ENCODE data around the gene MFAP4. TPM values are rescaled to one million over a fixed set of nuclear protein-coding genes. Genes with fewer than 3 reads are reported as not detected.

MFAP4 gene
- polyA plus RNA-seq, 1 experiment, result 122 TPM

GRCh38 chr17:19372011-19372370, 15.0 kb downstream of the MFAP4 start:
- Histone ChIP-seq H3K27me3 (ENCODE audit: control insufficient read depth, insufficient read depth, low read length) (no peaks in the 10 kb centered on the region), H3K4me3 (ENCODE audit: low read depth, low read length) (no peak overlapping the region), H3K27ac (ENCODE audit: low read depth, low read length) (no peak overlapping the region), H3K9me3 (ENCODE audit: control insufficient read depth, insufficient read depth, low read length) (no peaks in the 10 kb centered on the region)
- no peak for TF ChIP-seq CTCF (IDR thresholded peaks at IDR 0.05; ENCODE audit: low read depth, low read length)
- ChIA-PET POLR2A (no interaction called here), CTCF (interaction anchor here (1.1 kb wide), 1 partner anchor 9 kb away, joined by 3 read pairs; the partner anchor contains the start of gene B9D1)
- DNase-seq (ENCODE audit: low read depth, low spot score), result no peak

DNA sequence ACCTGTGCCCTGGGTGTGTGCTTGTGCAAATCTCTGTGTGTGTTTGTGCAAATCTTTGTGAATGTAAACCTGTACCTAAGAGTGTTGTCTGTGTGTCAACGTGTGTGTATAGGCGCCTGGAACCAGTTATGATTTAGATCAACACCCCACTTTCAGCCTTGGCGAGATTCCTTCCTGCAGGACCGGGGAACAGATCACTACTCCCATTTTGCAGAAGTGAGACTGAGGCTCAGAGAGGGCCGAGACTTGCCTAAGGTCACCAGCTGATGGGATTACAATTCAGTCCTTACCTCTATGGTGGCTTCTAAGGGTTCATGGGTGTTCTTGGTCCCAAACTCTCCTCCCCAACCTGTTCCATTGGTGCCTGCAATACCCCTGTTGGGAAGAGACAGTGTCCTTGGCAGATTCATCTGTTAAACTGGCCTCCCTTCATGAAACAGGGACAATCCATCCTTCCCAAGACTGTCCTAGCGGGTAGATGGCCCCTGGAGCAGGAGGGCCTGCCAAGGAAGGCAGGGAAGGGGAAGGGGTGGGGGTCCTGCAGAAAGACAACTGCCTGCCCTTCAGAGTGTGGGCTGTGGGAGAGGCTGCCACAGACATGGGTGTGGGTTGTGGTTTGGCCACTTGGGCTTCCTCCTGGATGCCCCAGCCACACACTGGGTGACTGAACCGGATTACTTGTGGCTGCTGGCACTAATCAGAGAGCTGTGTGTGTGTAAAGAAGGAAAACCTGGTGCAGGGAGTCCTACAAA, 15.6 kb downstream of the MFAP4 start:
- CTCF ChIA-PET, result interaction anchor here (0.8 to 1.1 kb wide), 2 partner anchors 9 to 17 kb away, joined by 3 read pairs; partner anchors contain the start of gene B9D1
- Histone ChIP-seq H3K4me3 (ENCODE audit: low read depth, low read length) (no peak overlapping the region), H3K9me3 (ENCODE audit: control insufficient read depth, insufficient read depth, low read length) (no peaks in the 10 kb centered on the region), H3K27ac (ENCODE audit: low read depth, low read length) (no peak overlapping the region), H3K27me3 (ENCODE audit: control insufficient read depth, insufficient read depth, low read length) (no peaks in the 10 kb centered on the region)
- DNase-seq (ENCODE audit: low read depth, low spot score), result no peak
- POLR2A ChIA-PET, result no interaction called here
- TF ChIP-seq CTCF (IDR thresholded peaks at IDR 0.05; ENCODE audit: low read depth, low read length), result no peak

DNA sequence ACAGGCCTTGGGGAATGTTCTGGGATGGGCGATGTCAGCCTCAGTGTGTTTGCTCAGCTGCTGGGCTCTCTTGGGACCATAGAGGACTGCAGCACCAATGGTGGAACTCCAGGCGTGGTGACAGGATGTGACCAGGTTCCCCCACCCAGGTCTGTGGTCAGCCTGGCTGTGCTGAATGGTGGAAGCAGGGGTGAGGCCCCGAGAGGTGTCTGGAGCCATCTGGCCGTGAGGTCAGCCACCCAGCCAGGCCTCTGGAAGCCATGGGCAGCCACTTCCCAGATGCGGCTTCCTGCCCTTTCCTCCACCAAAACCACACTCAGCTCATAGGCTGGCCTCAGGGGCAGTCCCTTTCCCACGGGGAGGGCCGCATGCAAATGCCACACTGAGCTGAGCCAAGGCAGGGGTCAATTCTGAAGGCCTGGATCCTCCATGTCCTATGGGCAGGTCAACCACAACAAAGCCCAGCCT, 16.5 kb downstream of the MFAP4 start:
- Histone ChIP-seq H3K27ac (ENCODE audit: low read depth, low read length) (no peak overlapping the region), H3K4me3 (ENCODE audit: low read depth, low read length) (no peak overlapping the region), H3K9me3 (ENCODE audit: control insufficient read depth, insufficient read depth, low read length) (no peaks in the 10 kb centered on the region), H3K27me3 (ENCODE audit: control insufficient read depth, insufficient read depth, low read length) (no peaks in the 10 kb centered on the region)
- ChIA-PET CTCF (interaction anchor here (0.8 kb wide), 1 partner anchor 18 kb away, joined by 3 read pairs; no protein-coding TSS in a partner anchor), POLR2A (no interaction called here)
- no peak for DNase-seq (ENCODE audit: low read depth, low spot score)
- no peak for TF ChIP-seq CTCF (IDR thresholded peaks at IDR 0.05; ENCODE audit: low read depth, low read length)

DNA sequence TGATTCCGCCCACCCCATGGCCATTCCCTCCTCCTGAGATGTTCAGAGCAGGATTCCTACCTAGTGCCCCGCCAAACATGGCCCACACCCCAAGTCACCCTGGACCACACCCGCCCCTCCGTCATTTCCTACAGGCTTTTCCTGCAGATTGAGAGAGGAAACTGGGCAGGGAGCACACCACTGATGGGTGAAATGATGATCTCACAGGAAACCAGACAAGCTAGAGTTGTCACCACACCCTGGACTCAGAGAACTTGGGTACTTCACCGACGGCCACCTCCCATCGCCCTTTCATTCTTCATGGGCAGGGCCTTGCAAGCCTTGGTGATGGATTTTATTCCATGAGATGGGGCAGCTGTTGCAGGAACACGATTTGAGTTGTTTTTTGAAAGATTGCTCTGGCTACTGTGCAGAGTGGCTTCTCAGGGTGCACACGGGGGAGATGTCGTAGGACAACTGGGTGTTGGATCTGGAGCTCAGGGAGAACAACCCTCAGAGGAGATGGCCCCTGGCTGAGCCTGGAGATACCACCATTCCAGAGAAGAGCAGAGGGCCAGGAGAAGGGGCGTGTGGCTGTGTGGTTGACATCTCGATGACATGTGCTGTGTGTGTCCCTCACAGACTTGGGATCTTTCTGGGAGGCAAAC, 17.0 kb downstream of the MFAP4 start:
- Histone ChIP-seq H3K27ac (ENCODE audit: low read depth, low read length) (no peak overlapping the region), H3K4me3 (ENCODE audit: low read depth, low read length) (no peak overlapping the region), H3K9me3 (ENCODE audit: control insufficient read depth, insufficient read depth, low read length) (no peaks in the 10 kb centered on the region), H3K27me3 (ENCODE audit: control insufficient read depth, insufficient read depth, low read length) (no peaks in the 10 kb centered on the region)
- ChIA-PET CTCF (interaction anchor here (1.8 kb wide), 1 partner anchor 397 kb away, joined by 5 read pairs; no protein-coding TSS in a partner anchor), POLR2A (no interaction called here)
- no peak for DNase-seq (ENCODE audit: low read depth, low spot score)
- TF ChIP-seq CTCF (IDR thresholded peaks at IDR 0.05; ENCODE audit: low read depth, low read length), result no peak

All from AG04450 (cell line).